HG02571 (cell line): Measurements from ENCODE around the gene ARAP1.

Experiments used
- ATAC-seq: cut with Tn5 transposase; IDR thresholded peaks from one replicate; pipeline ENCODE4 v1.9.1; 2021; ENCODE audit warnings: mild to moderate bottlenecking, moderate library complexity; ENCODE audit not compliant: unreplicated experiment

Gene ARAP1

GRCh38 chr11:72668629-72669347, 83.4 kb downstream of the ARAP1 start:
- ATAC-seq, result peak; percentile 75

GRCh38 chr11:72665911-72666472, 86.2 kb downstream of the ARAP1 start:
- ATAC-seq, result no peak

GRCh38 chr11:72662036-72662435, 90.2 kb downstream of the ARAP1 start:
- no peak for ATAC-seq

GRCh38 chr11:72661486-72661885, 90.7 kb downstream of the ARAP1 start:
- ATAC-seq, result no peak

- ATAC-seq, result no peak
Observed at GRCh38 chr11:72658989-72659640, 93.1 kb downstream of the ARAP1 start.

- no peak for ATAC-seq
Observed at GRCh38 chr11:72657411-72658100, 94.7 kb downstream of the ARAP1 start.

- ATAC-seq, result no peak
Observed at GRCh38 chr11:72655896-72656464, 96.2 kb downstream of the ARAP1 start.

GRCh38 chr11:72655014-72655413, 97.2 kb downstream of the ARAP1 start:
- no peak for ATAC-seq

- ATAC-seq, result no peak
Observed at GRCh38 chr11:72653649-72654048, 98.6 kb downstream of the ARAP1 start.

GRCh38 chr11:72652873-72653630, 99.2 kb downstream of the ARAP1 start:
- no peak for ATAC-seq

GRCh38 chr11:72652133-72652532, 100.1 kb downstream of the ARAP1 start:
- no peak for ATAC-seq

GRCh38 chr11:72649215-72649976, 102.8 kb downstream of the ARAP1 start:
- no peak for ATAC-seq

GRCh38 chr11:72648384-72649136, 103.6 kb downstream of the ARAP1 start:
- ATAC-seq, result no peak

- ATAC-seq, result no peak
Observed at GRCh38 chr11:72647882-72648281, 104.3 kb downstream of the ARAP1 start.

- no peak for ATAC-seq
Observed at GRCh38 chr11:72646472-72646871, 105.7 kb downstream of the ARAP1 start.

- ATAC-seq, result no peak
Observed at GRCh38 chr11:72646024-72646423, 106.2 kb downstream of the ARAP1 start.

GRCh38 chr11:72643547-72643946, 108.7 kb downstream of the ARAP1 start:
- no peak for ATAC-seq

GRCh38 chr11:72642884-72643522, 109.2 kb downstream of the ARAP1 start:
- ATAC-seq, result no peak
